Smooth muscle cell (in vitro differentiated cells): Measurements from ENCODE around the gene GPR132. TPM values are rescaled to one million over a fixed set of nuclear protein-coding genes. Genes with fewer than 3 reads are reported as not detected.

Experiments
- DNase-seq: peaks from one replicate; lab custom pipeline; 2025; ENCODE audit not compliant: unreplicated experiment; lab: John Stamatoyannopoulos, UW
- H2AFZ ChIP-seq: fragments of 200-600 bp; sonication (generic); 2 replicates; pipeline ENCODE4 v1.6.0; 2016; ENCODE audit warnings: antibody characterized with exemption, low read depth, mild to moderate bottlenecking
- H3F3A ChIP-seq: fragments of 200-600 bp; sonication (generic); 2 replicates; pipeline ENCODE4 v1.6.0; 2017; ENCODE audit warnings: antibody characterized with exemption, low read depth
- H3K27ac ChIP-seq: fragments of 200-600 bp; sonication (generic); 2 replicates; pipeline ENCODE4 v1.5.1; 2016; ENCODE audit warnings: low read depth, mild to moderate bottlenecking
- H3K27me3 ChIP-seq: fragments of 200-600 bp; sonication (generic); 2 replicates; pipeline ENCODE4 v1.6.1; 2016; ENCODE audit warnings: low read depth, mild to moderate bottlenecking
- H3K36me3 ChIP-seq: fragments of 200-600 bp; sonication (generic); 2 replicates; pipeline ENCODE4 v1.5.1; 2016; ENCODE audit warnings: low read depth
- H3K4me1 ChIP-seq: fragments of 200-600 bp; sonication (generic); 2 replicates; pipeline ENCODE4 v1.5.1; 2016; ENCODE audit warnings: low read depth
- H3K4me2 ChIP-seq: fragments of 200-600 bp; sonication (generic); 2 replicates; pipeline ENCODE4 v1.6.0; 2016; ENCODE audit warnings: mild to moderate bottlenecking
- H3K4me3 ChIP-seq: fragments of 200-600 bp; sonication (generic); 2 replicates; pipeline ENCODE4 v1.5.1; 2016; ENCODE audit warnings: mild to moderate bottlenecking
- H3K79me2 ChIP-seq: fragments of 200-600 bp; sonication (generic); 2 replicates; pipeline ENCODE4 v1.6.0; 2016; ENCODE audit warnings: low read depth, mild to moderate bottlenecking
- H3K9ac ChIP-seq: fragments of 200-600 bp; sonication (generic); 2 replicates; pipeline ENCODE4 v1.6.0; 2016; ENCODE audit warnings: low read depth
- H3K9me3 ChIP-seq: fragments of 200-600 bp; sonication (generic); replicated peaks from 2 replicates; pipeline ENCODE4 v1.5.1; 2016; ENCODE audit warnings: low read depth
- H4K20me1 ChIP-seq: fragments of 200-600 bp; sonication (generic); 2 replicates; pipeline ENCODE4 v1.6.0; 2016; ENCODE audit warnings: low read depth
- WGBS: methylation state at CpG from one replicate; pipeline ENCODE4 v1.1.7; 2016; ENCODE audit warnings: low lambda C conversion rate; 5-methylcytosine and 5-hydroxymethylcytosine counted together
- polyA plus RNA-seq: library from polyadenylated mRNA; unstranded; fragments of >200 nt; fragmentation: Nextera tagmentation; extraction: Ambion mirVana; gene quantifications from 2 replicates; pipeline ENCODE4 v1.2.1, GENCODE V29; 2016
- total RNA-seq: library from RNA; depleted of rRNA; stranded (reverse); fragments of >200 nt; gene quantifications from 2 replicates; pipeline ENCODE4 v1.2.3, GENCODE V29; 2014
- TF ChIP-seq, protein P1 (sequence below): fragments of 200-600 bp; sonication (generic); IDR thresholded peaks from 2 replicates; pipeline ENCODE4 v1.5.1; 2017; ENCODE audit warnings: borderline replicate concordance, mild to moderate bottlenecking, antibody characterized with exemption; ENCODE audit not compliant: insufficient read depth, poor library complexity, severe bottlenecking

GPR132 gene
- total and polyA plus RNA-seq, 2 experiments from 2014 or later = 0.18 to 0.62 TPM

- no peak overlapping the region for H3K4me2 ChIP-seq
- peaks cover 9% of the 10 kb centered on the region for H3F3A ChIP-seq
- H4K20me1 ChIP-seq = peaks cover 90% of the 10 kb centered on the region
- peaks cover 30% of the 10 kb centered on the region for H3K4me1 ChIP-seq
- H3K79me2 ChIP-seq = peaks cover 94% of the 10 kb centered on the region
- H3K36me3 ChIP-seq = no peaks in the 10 kb centered on the region
- H3K9me3 ChIP-seq = no peaks in the 10 kb centered on the region
- H3K27ac ChIP-seq = no peak overlapping the region
- H3K27me3 ChIP-seq = no peaks in the 10 kb centered on the region
- TF ChIP-seq, protein P1, sequence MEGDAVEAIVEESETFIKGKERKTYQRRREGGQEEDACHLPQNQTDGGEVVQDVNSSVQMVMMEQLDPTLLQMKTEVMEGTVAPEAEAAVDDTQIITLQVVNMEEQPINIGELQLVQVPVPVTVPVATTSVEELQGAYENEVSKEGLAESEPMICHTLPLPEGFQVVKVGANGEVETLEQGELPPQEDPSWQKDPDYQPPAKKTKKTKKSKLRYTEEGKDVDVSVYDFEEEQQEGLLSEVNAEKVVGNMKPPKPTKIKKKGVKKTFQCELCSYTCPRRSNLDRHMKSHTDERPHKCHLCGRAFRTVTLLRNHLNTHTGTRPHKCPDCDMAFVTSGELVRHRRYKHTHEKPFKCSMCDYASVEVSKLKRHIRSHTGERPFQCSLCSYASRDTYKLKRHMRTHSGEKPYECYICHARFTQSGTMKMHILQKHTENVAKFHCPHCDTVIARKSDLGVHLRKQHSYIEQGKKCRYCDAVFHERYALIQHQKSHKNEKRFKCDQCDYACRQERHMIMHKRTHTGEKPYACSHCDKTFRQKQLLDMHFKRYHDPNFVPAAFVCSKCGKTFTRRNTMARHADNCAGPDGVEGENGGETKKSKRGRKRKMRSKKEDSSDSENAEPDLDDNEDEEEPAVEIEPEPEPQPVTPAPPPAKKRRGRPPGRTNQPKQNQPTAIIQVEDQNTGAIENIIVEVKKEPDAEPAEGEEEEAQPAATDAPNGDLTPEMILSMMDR = no peak
- no peak overlapping the region for H2AFZ ChIP-seq
- H3K9ac ChIP-seq = no peak overlapping the region
- 88% methylated on average over 6 of the region's 6 CpGs for WGBS
- no peak for DNase-seq
- no peak overlapping the region for H3K4me3 ChIP-seq
Observed at GRCh38 chr14:105015905-105016304, 49.3 kb downstream of the GPR132 start.

GRCh38 chr14:105015242-105015641 lies 50.0 kb downstream of the GPR132 start:
- Histone ChIP-seq H4K20me1 (peaks cover 97% of the 10 kb centered on the region), H3K9ac (no peak overlapping the region), H2AFZ (no peak overlapping the region), H3K27me3 (no peaks in the 10 kb centered on the region), H3K4me3 (no peak overlapping the region), H3K36me3 (no peaks in the 10 kb centered on the region), H3K4me1 (peaks cover 30% of the 10 kb centered on the region), H3K27ac (no peak overlapping the region), H3K79me2 (peaks cover 98% of the 10 kb centered on the region), H3K9me3 (no peaks in the 10 kb centered on the region), H3F3A (peaks cover 5% of the 10 kb centered on the region), H3K4me2 (no peak overlapping the region)
- TF ChIP-seq, protein P1 = no peak
- no peak for DNase-seq
- 79% methylated on average over 9 of the region's 9 CpGs for WGBS

GRCh38 chr14:105014631-105015030 lies 50.6 kb downstream of the GPR132 start:
- DNase-seq = no peak
- Histone ChIP-seq H3K4me3 (no peak overlapping the region), H3K36me3 (no peaks in the 10 kb centered on the region), H4K20me1 (peaks cover 98% of the 10 kb centered on the region), H3K27ac (no peak overlapping the region), H3K9ac (no peak overlapping the region), H3K4me2 (no peak overlapping the region), H3K9me3 (no peaks in the 10 kb centered on the region), H2AFZ (no peak overlapping the region), H3F3A (no peaks in the 10 kb centered on the region), H3K4me1 (peaks cover 24% of the 10 kb centered on the region), H3K79me2 (peaks cover 96% of the 10 kb centered on the region), H3K27me3 (no peaks in the 10 kb centered on the region)
- TF ChIP-seq, protein P1 = no peak
- WGBS = 81% methylated on average over 4 of the region's 4 CpGs

DNA sequence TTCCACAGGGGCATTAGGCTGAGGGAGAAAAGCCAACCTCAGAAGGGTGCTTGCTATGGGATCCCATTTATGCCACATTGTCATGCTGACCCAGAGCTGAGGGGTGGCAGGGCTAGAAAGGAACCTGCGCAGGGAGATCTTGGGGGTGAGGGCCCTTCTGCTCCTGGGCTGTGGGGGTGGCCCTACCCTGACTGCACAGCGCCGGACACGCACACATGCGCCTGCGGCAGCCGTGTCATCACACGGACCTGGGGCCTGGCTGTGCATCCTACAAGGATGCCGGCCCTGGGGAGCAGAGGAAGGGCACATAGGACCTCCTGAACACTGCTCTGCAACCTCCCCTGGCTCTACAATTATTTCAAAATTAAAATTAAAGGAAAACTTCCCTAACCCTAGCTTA lies 51.2 kb downstream of the GPR132 start:
- Histone ChIP-seq H3K27me3 (no peaks in the 10 kb centered on the region), H3K79me2 (peaks cover 90% of the 10 kb centered on the region), H2AFZ (no peak overlapping the region), H3K36me3 (no peaks in the 10 kb centered on the region), H3K4me1 (peaks cover 18% of the 10 kb centered on the region), H3K9ac (no peak overlapping the region), H3F3A (no peaks in the 10 kb centered on the region), H3K9me3 (no peaks in the 10 kb centered on the region), H3K4me3 (no peak overlapping the region), H3K4me2 (no peak overlapping the region), H4K20me1 (peaks cover 98% of the 10 kb centered on the region), H3K27ac (no peak overlapping the region)
- 90% methylated on average over 9 of the region's 9 CpGs for WGBS
- TF ChIP-seq, protein P1 = no peak
- no peak for DNase-seq
